ENCODE results near the gene ADPRHL1.

DNA sequence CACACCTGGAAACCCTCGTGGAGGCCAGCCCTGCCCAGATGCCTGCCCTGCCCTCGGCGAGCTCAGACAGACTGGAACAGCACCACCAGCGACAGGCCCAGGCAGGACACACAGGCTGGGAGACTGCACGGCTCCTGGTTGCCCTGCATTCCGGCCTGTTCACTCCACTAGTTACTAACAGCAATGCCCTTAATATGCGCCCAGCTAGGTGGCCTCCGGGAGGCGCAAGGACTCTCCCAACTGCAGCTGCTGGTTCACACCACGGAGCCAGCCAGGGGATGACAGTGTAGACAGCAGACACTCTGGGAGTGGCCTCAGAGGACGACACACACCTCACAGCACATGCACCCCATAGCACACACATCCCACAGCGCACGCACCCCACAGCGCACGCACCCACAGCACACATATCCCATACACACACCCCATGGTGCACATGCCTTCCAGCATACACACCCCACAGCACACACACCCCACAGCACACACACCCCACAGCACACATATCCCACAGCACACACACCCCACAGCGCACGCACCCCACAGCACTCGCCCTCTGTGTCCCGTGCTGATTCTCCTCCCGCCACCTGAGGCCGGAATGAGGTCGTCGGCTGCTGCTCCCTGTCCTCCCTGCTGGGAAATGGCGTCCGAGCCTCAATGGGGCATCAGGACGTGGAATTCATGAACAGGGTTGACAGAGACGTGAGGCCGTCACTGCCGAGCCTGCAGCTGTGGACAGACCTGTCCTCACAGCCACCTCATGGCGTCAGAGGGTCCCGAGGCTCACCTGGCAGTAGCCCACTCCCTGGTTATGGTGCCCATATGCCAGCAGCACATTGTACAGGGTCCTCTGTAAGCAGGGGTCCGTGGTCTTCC, 103.0 kb downstream of the ADPRHL1 start:
- TF ChIP-seq, protein P1, sequence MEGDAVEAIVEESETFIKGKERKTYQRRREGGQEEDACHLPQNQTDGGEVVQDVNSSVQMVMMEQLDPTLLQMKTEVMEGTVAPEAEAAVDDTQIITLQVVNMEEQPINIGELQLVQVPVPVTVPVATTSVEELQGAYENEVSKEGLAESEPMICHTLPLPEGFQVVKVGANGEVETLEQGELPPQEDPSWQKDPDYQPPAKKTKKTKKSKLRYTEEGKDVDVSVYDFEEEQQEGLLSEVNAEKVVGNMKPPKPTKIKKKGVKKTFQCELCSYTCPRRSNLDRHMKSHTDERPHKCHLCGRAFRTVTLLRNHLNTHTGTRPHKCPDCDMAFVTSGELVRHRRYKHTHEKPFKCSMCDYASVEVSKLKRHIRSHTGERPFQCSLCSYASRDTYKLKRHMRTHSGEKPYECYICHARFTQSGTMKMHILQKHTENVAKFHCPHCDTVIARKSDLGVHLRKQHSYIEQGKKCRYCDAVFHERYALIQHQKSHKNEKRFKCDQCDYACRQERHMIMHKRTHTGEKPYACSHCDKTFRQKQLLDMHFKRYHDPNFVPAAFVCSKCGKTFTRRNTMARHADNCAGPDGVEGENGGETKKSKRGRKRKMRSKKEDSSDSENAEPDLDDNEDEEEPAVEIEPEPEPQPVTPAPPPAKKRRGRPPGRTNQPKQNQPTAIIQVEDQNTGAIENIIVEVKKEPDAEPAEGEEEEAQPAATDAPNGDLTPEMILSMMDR (IDR thresholded peaks at IDR 0.05 in 8 of 11, conservative IDR thresholded peaks at IDR 0.05 in 3 of 11): no peak
- TF ChIP-seq POLR2AphosphoS5 (IDR thresholded peaks at IDR 0.05): no peak
- no peak for TF ChIP-seq POLR2A (IDR thresholded peaks at IDR 0.05)

Measured in spleen (tissue), 7 donors.